HG03354 (cell line): Measurements from ENCODE around the gene COL6A3.

ENCODE experiments used
- ATAC-seq: cut with Tn5 transposase; IDR thresholded peaks from one replicate; pipeline ENCODE4 v1.9.1; 2021; ENCODE audit warnings: mild to moderate bottlenecking; ENCODE audit not compliant: unreplicated experiment, poor library complexity, severe bottlenecking

The COL6A3 gene

GRCh38 chr2:237280939-237281338, 133.0 kb downstream of the COL6A3 start:
- ATAC-seq: no peak

GRCh38 chr2:237280229-237280628, 133.7 kb downstream of the COL6A3 start:
- no peak for ATAC-seq

DNA sequence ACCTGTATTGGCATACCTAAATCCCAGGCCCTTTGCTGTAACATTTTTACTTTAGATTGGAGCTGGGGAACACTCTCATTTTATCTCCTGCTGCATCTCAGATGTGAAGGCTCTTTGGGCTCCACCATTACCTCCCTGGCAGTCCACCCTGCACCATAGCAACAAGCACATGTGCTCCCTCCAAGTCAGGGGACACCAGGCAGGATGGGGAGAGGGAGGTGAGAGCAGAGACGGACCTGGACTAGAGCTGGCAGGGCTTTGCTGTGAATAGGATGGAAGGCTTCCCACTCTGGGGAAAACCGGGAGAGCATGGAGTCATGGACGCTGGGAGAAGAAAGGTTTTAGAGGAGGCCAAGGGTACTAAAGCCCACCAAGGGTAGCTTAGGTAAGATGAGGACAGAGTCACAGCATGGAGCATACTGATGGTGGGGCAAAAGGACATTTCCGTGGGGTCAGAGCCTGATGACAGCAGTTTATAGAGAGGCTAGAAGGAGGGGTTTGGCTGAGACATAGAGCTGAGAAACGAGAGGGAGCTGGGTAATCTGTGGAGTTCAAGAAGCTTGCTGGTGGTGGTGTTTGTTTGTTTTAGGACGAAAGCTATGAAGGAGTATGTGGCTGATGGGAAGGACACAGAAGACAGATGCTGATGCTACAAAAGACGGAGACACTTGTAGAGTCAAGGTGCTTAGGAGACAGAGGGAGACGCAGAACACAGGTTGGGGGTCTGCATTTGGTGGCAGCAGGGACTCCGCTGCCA, 134.8 kb downstream of the COL6A3 start:
- no peak for ATAC-seq

- no peak for ATAC-seq
Observed at GRCh38 chr2:237278568-237278967, 135.4 kb downstream of the COL6A3 start.

DNA sequence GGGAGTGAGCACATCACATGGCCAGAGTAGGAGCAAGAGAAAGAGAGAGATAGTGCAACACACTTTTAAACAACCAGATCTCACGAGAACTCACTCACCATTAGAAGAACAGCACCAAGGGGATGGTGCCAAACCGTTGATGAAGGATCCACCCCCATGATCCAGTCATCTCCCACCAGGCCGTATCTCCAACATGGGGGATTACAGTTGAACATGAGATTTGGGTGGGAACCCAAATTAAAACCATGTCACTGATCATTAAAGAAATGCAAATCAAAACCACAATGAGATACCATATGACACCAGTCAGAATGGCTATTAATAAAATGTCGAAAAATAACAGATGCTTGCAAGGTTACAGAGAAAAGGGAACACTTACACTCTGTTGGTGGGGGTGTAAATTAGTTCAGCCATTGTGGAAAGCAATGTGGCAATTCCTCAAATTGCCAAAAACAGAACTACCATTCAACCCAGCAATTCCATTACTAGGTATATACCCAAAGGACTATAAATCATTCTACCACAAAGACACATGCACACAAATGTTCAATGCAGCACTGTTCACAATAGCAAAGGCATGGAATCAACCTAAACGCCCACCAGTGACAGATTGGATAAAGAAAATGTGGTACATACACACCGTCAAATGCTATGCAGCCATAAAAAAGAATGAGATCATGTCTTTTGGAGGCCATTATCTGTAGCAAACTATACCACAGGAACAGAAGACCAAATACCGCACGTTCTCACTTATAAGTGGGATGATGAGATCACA, 137.1 kb downstream of the COL6A3 start:
- no peak for ATAC-seq
